Hair follicle dermal papilla cell (primary cell): Measurements from ENCODE around the gene ALKBH7. TPM values are rescaled to one million over a fixed set of nuclear protein-coding genes. Genes with fewer than 3 reads are reported as not detected.

Source experiments
- small RNA-seq: library from RNA; depleted of rRNA; stranded (forward); fragments of <200 nt; gene quantifications from one replicate; pipeline ENCODE3, GENCODE V24; 2012
- total RNA-seq: library from RNA; depleted of rRNA; stranded (reverse); fragments of >200 nt; gene quantifications from 2 replicates; pipeline ENCODE4 v1.2.3, GENCODE V29; 2012

Gene ALKBH7
- total RNA-seq = 42.0 and 54.8 TPM in 2 replicates

GRCh38 chr19:6372594-6373095, at the start of gene ALKBH7:
ALKBH7 (plus strand) TSS chr19:6372794; CDS start chr19:6372821, 27 bp downstream.

GRCh38 chr19:6333439-6333838, 39.2 kb upstream of the ALKBH7 start, which contains the start of gene ACER1:
ACER1 (minus strand) TSS chr19:6333612; CDS start chr19:6333551, 61 bp downstream.

GRCh38 chr19:6375411-6376010, 2.9 kb downstream of the ALKBH7 start, which contains the start of gene PSPN:
PSPN (minus strand) TSS chr19:6375933; CDS start chr19:6375849, 84 bp downstream.

GRCh38 chr19:6393074-6393982, 20.7 kb downstream of the ALKBH7 start, which contains the start of gene GTF2F1:
GTF2F1 (minus strand) TSS chr19:6393164; CDS start chr19:6392995, 169 bp downstream.

GRCh38 chr19:6424195-6424938, 51.8 kb downstream of the ALKBH7 start, which contains the start of gene KHSRP:
KHSRP (minus strand) TSS chr19:6424811; CDS start chr19:6424701, 110 bp downstream.

Small RNAs within 50 kb of the gene (small RNA-seq; reads per million reads assigned to genes)
- not detected for gene MIR6790
- gene MIR6885 = not detected

Other genes with a start within 250 kb of the ALKBH7 start
- not detected in 2 replicates for gene ACSBG2, start 237.1 kb upstream of the ALKBH7 start, total RNA-seq
- gene MLLT1, start 92.8 kb upstream of the ALKBH7 start, total RNA-seq = 21.6 and 22.2 TPM in 2 replicates
- gene ACER1, start 39.2 kb upstream of the ALKBH7 start, total RNA-seq = not detected in 2 replicates
- 34.1 and 41.7 TPM in 2 replicates for gene CLPP, start 11.3 kb upstream of the ALKBH7 start, total RNA-seq
- gene PSPN, start 3.1 kb downstream of the ALKBH7 start, total RNA-seq = 0.97 and 2.9 TPM in 2 replicates
- gene GTF2F1, start 20.4 kb downstream of the ALKBH7 start, total RNA-seq = 45.9 and 46.8 TPM in 2 replicates
- 104 and 115 TPM in 2 replicates for gene KHSRP, start 52.0 kb downstream of the ALKBH7 start, total RNA-seq
- 0.12 and 0.16 TPM in 2 replicates for gene SLC25A41, start 61.0 kb downstream of the ALKBH7 start, total RNA-seq
- gene SLC25A23, start 87.0 kb downstream of the ALKBH7 start, total RNA-seq = 71.8 and 74.3 TPM in 2 replicates
- not detected in 2 replicates for gene CRB3, start 91.5 kb downstream of the ALKBH7 start, total RNA-seq
- gene DENND1C, start 109.0 kb downstream of the ALKBH7 start, total RNA-seq = not detected in 2 replicates
- not detected in 2 replicates for gene TUBB4A, start 129.5 kb downstream of the ALKBH7 start, total RNA-seq
- 5.7 and 7.5 TPM in 2 replicates for gene TNFSF9, start 158.2 kb downstream of the ALKBH7 start, total RNA-seq
- not detected in 2 replicates for gene CD70, start 218.4 kb downstream of the ALKBH7 start, total RNA-seq